ENCODE results near the gene MRFAP1L1.

The MRFAP1L1 gene

GRCh38 chr4:6731780-6732179 is 22.1 kb upstream of the MRFAP1L1 start:
- no peaks in the 10 kb centered on the region for H3K4me1 ChIP-seq (ENCODE audit: control insufficient read depth, low read length)
- H3K36me3 ChIP-seq (ENCODE audit: control insufficient read depth, low read length), result no peaks in the 10 kb centered on the region
- H3K9me3 ChIP-seq (ENCODE audit: control insufficient read depth, insufficient read depth, low read length), result no peaks in the 10 kb centered on the region
- no peak overlapping the region for H3K27ac ChIP-seq (ENCODE audit: low read depth, low read length)
- H3K4me3 ChIP-seq (ENCODE audit: low read length), result no peak overlapping the region
- H3K4me2 ChIP-seq (ENCODE audit: low read length), result no peak overlapping the region
- no peaks in the 10 kb centered on the region for H3F3A ChIP-seq (ENCODE audit: control insufficient read depth, insufficient read depth)
- H3K27me3 ChIP-seq (ENCODE audit: control insufficient read depth, low read length), result no peaks in the 10 kb centered on the region
- no peak for TF ChIP-seq CTCF (IDR thresholded peaks at IDR 0.05; ENCODE audit: low read depth, low read length, poor library complexity, severe bottlenecking)
- TF ChIP-seq EZH2phosphoT487 (IDR thresholded peaks at IDR 0.05; ENCODE audit: borderline replicate concordance, low read length), result no peak
- H3K79me2 ChIP-seq (ENCODE audit: control insufficient read depth, low read length), result no peaks in the 10 kb centered on the region
- H3K9me2 ChIP-seq (replicated peaks; ENCODE audit: control insufficient read depth, low read length), result no peaks in the 10 kb centered on the region
- H4K20me1 ChIP-seq (ENCODE audit: control insufficient read depth, insufficient read depth, low read depth, low read length), result no peaks in the 10 kb centered on the region

GRCh38 chr4:6731318-6731675 is 21.6 kb upstream of the MRFAP1L1 start:
- no peak overlapping the region for H3K4me2 ChIP-seq (ENCODE audit: low read length)
- H3K4me1 ChIP-seq (ENCODE audit: control insufficient read depth, low read length), result no peaks in the 10 kb centered on the region
- H3K4me3 ChIP-seq (ENCODE audit: low read length), result no peak overlapping the region
- no peaks in the 10 kb centered on the region for H4K20me1 ChIP-seq (ENCODE audit: control insufficient read depth, insufficient read depth, low read depth, low read length)
- no peaks in the 10 kb centered on the region for H3K9me3 ChIP-seq (ENCODE audit: control insufficient read depth, insufficient read depth, low read length)
- H3K79me2 ChIP-seq (ENCODE audit: control insufficient read depth, low read length), result no peaks in the 10 kb centered on the region
- no peaks in the 10 kb centered on the region for H3F3A ChIP-seq (ENCODE audit: control insufficient read depth, insufficient read depth)
- no peaks in the 10 kb centered on the region for H3K36me3 ChIP-seq (ENCODE audit: control insufficient read depth, low read length)
- no peak for TF ChIP-seq EZH2phosphoT487 (IDR thresholded peaks at IDR 0.05; ENCODE audit: borderline replicate concordance, low read length)
- TF ChIP-seq CTCF (IDR thresholded peaks at IDR 0.05; ENCODE audit: low read depth, low read length, poor library complexity, severe bottlenecking), result no peak
- H3K27me3 ChIP-seq (ENCODE audit: control insufficient read depth, low read length), result no peaks in the 10 kb centered on the region
- H3K27ac ChIP-seq (ENCODE audit: low read depth, low read length), result no peak overlapping the region
- H3K9me2 ChIP-seq (replicated peaks; ENCODE audit: control insufficient read depth, low read length), result no peaks in the 10 kb centered on the region

DNA sequence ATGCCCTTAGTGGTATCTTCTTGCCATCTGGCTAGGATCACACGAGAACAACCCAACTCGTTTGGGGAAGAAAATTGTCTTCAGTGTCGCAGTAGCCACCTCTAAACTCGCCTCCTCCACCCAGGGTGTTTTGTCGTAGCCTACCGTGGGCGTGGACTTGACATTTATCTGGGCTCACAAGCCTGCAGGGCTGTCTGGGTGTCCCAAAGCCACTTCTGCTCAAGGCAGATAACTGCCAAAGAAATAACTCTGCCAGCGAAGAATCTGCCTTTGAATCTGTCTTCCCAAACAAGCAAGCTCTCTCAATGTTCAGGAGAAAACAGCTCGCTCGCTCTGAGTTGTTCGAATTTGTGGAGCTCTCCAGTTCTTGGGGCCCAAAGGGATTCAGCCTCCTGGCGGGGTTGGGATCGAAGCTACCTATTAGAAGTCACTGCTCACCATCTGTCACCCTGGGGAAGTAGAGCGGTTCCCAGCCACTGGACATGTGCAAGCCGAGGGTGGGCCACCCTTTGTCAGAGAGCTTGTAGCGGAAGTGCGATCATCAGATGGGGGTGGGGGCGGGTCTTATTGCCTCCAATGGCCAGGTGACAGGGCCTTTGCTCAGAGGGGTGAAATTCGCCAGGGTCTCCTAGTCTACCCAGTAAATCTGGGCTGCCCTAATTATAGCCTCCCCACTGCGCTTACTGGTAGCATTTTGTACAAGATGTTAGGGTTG is 21.1 kb upstream of the MRFAP1L1 start:
- Histone ChIP-seq H3K4me1 (ENCODE audit: control insufficient read depth, low read length) (no peaks in the 10 kb centered on the region), H3K27ac (ENCODE audit: low read depth, low read length) (no peak overlapping the region), H4K20me1 (ENCODE audit: control insufficient read depth, insufficient read depth, low read depth, low read length) (no peaks in the 10 kb centered on the region), H3F3A (ENCODE audit: control insufficient read depth, insufficient read depth) (no peaks in the 10 kb centered on the region), H3K4me3 (ENCODE audit: low read length) (no peak overlapping the region), H3K9me3 (ENCODE audit: control insufficient read depth, insufficient read depth, low read length) (0 out of 2 replicates have a peak, but pooled peaks cover under 1% of the 10 kb centered on the region), H3K4me2 (ENCODE audit: low read length) (no peak overlapping the region), H3K27me3 (ENCODE audit: control insufficient read depth, low read length) (no peaks in the 10 kb centered on the region), H3K79me2 (ENCODE audit: control insufficient read depth, low read length) (no peaks in the 10 kb centered on the region), H3K9me2 (replicated peaks; ENCODE audit: control insufficient read depth, low read length) (no peaks in the 10 kb centered on the region), H3K36me3 (ENCODE audit: control insufficient read depth, low read length) (no peaks in the 10 kb centered on the region)
- TF ChIP-seq CTCF (IDR thresholded peaks at IDR 0.05; ENCODE audit: low read depth, low read length, poor library complexity, severe bottlenecking) (no peak), EZH2phosphoT487 (IDR thresholded peaks at IDR 0.05; ENCODE audit: borderline replicate concordance, low read length) (no peak)

Data from DOHH2 (cell line).